Right kidney (tissue), 1 donor: ENCODE results near the gene KIF13A.
"Not testable (repeated sequence)": the region's sequence is repeated elsewhere in the genome, so short reads cannot be mapped to it uniquely, and the experiment has no call there.

Source experiments
- DNase-seq: peaks from one replicate; pipeline ENCODE4 v3.0.0-alpha.2; 2016

Gene KIF13A

DNA sequence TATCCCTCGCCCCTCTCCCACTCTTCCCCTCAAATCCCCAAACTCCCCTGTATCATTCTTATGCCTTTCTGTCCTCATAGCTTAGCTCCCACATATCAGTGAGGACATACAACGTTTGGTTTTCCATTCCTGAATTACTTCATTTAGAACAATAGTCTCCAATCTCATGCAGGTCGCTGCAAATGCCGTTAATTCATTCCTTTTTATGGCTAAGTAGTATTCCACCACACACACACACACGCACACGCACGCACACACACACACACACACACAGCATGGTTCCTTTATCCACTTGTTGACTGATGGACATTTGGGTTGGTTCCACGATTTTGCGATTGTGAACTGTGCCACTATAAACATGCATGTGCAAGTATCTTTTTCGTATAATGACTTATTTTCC, 112.7 kb downstream of the KIF13A start:
- DNase-seq: no peak

DNA sequence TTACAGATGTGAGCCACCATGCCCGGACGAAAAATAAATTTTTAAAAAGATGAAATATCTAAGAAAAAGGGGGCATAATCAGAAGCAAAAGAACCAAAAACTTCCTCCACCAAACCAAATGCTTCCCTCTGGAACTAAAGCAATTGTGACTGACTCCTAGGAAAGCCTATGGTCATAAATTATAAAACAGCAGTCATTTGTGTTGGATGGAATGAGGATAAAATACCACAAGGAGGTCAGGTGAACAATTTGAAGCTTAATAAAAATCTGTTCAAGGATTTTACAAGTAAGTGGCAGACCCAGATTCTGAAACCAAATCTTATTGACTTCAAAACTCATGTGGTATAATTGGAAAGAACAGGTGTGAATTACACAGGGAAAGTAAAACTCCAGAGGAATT, 114.5 kb downstream of the KIF13A start:
- no peak for DNase-seq

- no peak for DNase-seq
These were observed 115.6 kb downstream of the KIF13A start for GRCh38 chr6:17871836-17872235.

DNA sequence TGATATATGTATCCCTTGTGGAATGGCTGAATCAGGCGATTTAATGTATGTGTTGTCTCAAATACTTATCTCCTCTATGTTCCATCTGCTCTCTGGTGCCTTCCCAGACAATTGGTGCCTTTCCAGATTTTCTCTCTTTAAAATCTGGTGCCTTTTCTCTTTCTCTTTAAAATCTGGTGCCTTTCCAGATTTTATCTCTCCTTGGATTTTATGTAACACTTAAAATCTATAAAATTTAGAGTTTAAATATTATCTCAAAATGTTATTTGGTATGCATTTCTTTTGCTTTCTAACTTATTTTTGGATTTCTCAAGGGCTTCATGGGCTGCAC, 116.3 kb downstream of the KIF13A start:
- no peak for DNase-seq

- no peak for DNase-seq
These were observed 116.9 kb downstream of the KIF13A start for GRCh38 chr6:17870300-17871188.

DNA sequence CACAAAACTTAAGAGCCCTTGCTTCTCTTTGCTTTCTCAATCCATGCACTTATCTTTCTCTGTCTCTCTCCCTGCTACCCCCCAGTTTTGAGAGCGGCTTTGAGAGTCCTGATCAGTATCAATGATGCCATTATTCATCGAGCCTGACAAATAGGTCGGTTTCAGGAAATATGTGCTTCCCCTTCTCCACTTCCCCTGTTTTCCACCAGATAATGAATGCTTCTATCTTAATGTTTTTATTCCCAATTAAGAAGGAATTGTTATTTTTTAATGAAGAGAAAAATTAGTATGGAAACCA, 117.7 kb downstream of the KIF13A start:
- DNase-seq: no peak

- DNase-seq: no peak
These were observed 118.3 kb downstream of the KIF13A start for GRCh38 chr6:17869010-17869752.

- DNase-seq: no peak
These were observed 119.6 kb downstream of the KIF13A start for GRCh38 chr6:17867880-17868279.

DNA sequence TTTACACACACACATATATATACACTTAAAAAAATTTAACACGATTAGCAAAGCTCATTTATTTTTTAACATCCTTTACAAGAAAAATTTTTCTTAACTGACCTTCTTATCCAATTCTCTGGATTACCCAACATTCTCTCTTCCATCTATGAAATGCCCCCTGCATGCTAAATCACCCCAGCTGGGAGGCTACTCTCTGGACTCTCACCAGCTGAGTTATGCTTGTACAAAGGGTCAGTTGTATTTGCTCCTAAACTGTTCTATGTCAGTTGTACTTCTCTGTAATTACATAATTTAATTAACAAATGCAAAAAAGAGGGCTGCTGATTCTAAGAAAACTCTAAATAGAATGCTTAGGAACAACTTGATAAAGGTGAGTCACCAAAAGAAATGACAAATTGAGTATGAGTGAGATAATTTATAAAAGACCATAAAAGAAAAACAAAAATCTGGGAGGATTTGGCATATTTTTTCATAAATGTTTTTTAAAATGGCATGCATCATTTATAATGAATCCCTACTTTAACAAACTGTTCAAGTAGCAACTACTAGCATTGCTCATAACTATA, 120.5 kb downstream of the KIF13A start:
- no peak for DNase-seq

DNA sequence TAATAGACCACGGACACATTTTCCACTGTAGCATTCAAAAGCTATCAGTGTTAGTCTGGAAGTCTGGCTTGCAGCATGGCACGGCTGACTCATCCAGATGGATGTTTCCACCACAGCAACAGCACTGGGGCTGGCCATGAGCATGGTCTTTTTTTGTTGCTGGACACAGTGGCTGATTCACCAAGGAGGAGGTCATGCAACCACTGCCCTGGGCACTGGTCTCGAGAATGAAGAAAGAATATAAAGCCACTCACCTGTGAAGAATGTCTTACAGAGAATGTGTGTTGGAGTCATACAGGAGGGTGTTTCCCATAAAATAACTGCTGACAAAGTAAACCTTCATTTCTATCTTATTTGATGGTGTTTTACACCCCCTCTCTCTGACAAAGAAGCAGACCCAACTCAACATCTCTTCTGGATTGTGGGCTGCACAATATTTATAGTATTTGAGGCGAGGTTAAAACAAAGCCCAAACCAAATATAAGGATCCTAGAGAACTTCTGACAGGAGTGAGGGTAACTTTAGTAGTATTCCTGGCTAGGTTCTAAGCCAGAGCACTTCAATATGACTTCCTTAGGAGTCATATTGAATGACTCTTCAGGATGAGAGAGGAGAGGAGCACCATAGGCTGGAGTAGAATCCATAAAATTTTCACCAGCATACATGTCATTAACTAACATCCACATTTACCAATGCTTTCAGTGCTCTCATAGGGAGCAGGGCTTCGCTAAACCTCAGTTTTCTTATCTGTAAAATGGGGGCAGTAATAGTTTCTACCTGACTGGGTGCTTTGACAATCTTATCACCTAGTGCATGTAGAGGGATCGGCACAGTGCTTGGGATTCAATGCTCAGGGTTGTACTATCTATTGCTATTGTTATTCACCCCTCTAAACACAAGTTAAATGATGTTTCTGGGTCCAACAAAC, 121.4 kb downstream of the KIF13A start:
- peak; percentile 10 for DNase-seq

GRCh38 chr6:17865243-17865642, 122.2 kb downstream of the KIF13A start:
- DNase-seq: no peak

- DNase-seq: no peak
These were observed 123.3 kb downstream of the KIF13A start for GRCh38 chr6:17863901-17864754.

DNA sequence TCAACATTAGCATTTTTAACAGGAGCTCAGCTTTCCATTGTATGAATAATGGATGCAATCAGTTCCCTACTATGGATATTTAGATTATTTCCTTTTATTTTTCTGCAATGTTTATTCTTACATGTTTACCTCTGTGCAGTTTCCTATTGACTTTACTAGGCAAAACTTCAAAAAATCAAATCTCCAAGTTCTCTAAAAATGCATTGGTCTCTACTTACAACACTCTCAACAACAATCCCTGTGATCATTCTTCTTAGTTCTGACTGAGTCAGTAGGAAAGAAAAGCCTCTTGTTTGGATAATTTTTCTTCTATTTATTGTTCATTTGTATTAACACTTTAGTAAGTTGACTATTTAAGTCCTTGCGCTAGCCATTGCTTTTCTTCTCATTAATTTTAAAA, 126.1 kb downstream of the KIF13A start:
- DNase-seq: no peak

DNA sequence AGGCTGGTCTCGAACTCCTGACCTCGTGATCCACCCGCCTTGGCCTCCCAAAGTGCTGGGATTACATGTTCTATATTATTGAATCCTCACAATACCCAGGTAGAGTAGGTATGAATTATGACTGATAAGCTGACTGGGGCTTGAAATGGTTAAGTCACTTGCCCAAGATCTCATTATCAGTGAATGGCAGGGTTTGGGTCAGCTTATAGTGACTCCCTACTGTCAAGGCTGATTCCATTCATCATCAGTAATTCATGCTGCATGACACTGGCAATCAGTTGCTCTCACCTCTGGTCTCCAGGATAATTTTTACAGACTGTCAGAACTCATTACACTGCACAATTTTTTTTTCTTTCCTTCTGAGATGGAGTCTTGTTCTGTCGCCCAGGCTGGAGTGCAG, 127.6 kb downstream of the KIF13A start:
- no peak for DNase-seq

DNA sequence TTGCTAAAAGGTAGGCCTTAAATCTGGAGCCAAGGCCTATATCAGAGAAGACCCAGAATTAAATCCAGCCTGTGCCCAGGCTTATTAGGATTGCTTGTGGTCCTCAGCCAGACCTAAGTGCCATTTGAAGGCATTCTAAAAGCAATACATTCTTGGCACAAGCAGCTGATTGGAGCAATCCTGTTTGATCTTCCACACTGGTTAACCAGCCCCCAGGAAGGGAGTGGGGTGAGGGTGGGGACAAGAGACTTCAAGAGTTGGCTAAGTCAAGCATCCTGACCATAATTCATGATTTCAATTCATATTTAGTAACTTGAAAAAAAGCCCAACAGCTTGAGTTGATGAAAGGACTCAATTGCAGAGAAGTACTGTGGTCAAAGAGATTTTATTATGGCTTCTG, 128.9 kb downstream of the KIF13A start:
- DNase-seq: no peak

- not testable (repeated sequence) for DNase-seq
These were observed 130.2 kb downstream of the KIF13A start for GRCh38 chr6:17857188-17857587.

DNA sequence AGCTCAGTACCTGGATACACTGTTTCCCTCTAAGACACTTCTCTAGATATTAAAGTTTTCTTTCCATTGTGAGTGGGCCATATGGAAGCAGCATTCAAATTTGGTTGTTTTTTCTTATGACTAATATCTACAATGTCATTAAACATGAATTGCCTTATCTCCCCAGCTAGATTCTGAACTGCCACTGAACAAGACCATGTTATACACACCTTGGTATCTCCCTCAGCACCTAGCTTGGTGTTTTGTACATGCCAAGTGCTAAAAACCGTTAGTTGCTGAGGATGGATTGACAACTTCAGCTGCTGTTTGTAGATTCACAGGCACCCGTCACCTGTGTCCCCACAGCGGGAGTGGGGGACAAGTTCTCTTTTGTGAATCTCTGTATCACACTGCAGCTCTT, 131.1 kb downstream of the KIF13A start:
- no peak for DNase-seq

- no peak for DNase-seq
These were observed 132.1 kb downstream of the KIF13A start for GRCh38 chr6:17855381-17855780.

DNA sequence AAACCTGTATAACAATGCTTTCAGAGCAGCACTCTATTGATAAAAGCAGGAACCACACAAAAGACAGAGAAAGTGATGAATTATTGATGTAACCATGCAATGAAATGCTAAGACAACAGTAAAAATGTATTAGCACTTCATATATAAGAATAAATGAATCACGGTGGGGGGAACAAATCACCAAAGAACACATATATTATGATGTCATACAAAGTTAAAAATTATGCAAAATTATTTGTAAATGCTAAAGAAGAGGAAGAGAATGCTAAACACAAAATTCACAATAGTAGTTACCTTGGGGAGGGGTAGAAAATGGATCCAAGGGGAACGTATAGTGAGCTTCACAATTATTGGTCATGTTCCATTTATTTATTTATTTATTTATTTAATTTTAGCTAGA, 133.9 kb downstream of the KIF13A start:
- no peak for DNase-seq

DNA sequence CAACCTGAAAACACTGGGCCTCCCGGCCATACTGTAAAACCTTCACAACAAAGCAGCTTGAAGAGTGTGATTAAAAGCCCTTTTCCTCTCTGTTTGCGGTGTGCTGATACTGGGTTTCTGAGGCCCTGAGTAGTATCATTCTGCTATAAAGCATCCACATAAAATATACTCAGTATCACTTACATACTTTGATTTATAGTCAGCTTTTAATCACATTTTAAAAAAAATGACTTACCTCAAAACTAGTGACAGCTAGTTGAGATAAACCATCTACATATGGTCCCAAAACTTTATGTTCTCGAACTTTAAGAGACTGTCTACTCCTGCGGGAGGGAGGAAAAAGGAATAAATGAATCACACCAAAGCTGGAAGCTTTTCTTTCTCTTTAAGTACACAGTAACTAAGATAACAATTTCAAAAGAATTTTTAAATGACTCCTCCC, 135.7 kb downstream of the KIF13A start:
- DNase-seq: no peak

GRCh38 chr6:17851001-17851719, 136.3 kb downstream of the KIF13A start:
- DNase-seq: no peak
